Ishikawa (cell line): ENCODE measurements around the gene ARHGAP26.

Experiments
- CEBPB ChIP-seq: IDR thresholded peaks from 2 replicates; pipeline ENCODE4 v1.6.1; 2012
- CREB1 ChIP-seq: IDR thresholded peaks from 2 replicates; pipeline ENCODE4 v1.6.1; 2012; ENCODE audit warnings: low read depth
- EGR1 ChIP-seq: IDR thresholded peaks from 2 replicates; pipeline ENCODE4 v1.6.1; 2012
- EP300 ChIP-seq: IDR thresholded peaks from 2 replicates; pipeline ENCODE4 v1.6.1; 2012; ENCODE audit warnings: borderline replicate concordance
- FOXM1 ChIP-seq: IDR thresholded peaks from 2 replicates; pipeline ENCODE4 v1.6.1; 2012; ENCODE audit warnings: low read depth, borderline replicate concordance
- MAX ChIP-seq: IDR thresholded peaks from 2 replicates; pipeline ENCODE4 v1.6.1; 2012
- NFIC ChIP-seq: IDR thresholded peaks from 2 replicates; pipeline ENCODE4 v1.6.1; 2012
- RAD21 ChIP-seq: IDR thresholded peaks from 2 replicates; pipeline ENCODE4 v1.6.1; 2012; ENCODE audit warnings: low read depth
- REST ChIP-seq: IDR thresholded peaks from 2 replicates; pipeline ENCODE4 v1.6.1; 2012; ENCODE audit warnings: low read depth, mild to moderate bottlenecking
- TAF1 ChIP-seq: IDR thresholded peaks from 2 replicates; pipeline ENCODE4 v1.6.1; 2012; ENCODE audit warnings: low read depth, mild to moderate bottlenecking
- TCF12 ChIP-seq: IDR thresholded peaks from 2 replicates; pipeline ENCODE4 v1.6.1; 2012; ENCODE audit warnings: low read depth
- YY1 ChIP-seq: IDR thresholded peaks from 2 replicates; pipeline ENCODE4 v1.6.1; 2012; ENCODE audit warnings: low read depth
- ZBTB7A ChIP-seq: IDR thresholded peaks from 2 replicates; pipeline ENCODE4 v1.6.1; 2012; ENCODE audit warnings: low read depth

GRCh38 chr5:142832263-142832662 is 62.1 kb downstream of the ARHGAP26 start:
- no peak for TF ChIP-seq REST
- no peak for TF ChIP-seq EGR1
- no peak for TF ChIP-seq TAF1
- TF ChIP-seq EP300: no peak
- no peak for TF ChIP-seq TCF12
- TF ChIP-seq CEBPB: no peak
- TF ChIP-seq CREB1: no peak
- TF ChIP-seq YY1: no peak
- no peak for TF ChIP-seq FOXM1
- TF ChIP-seq RAD21: no peak
- no peak for TF ChIP-seq ZBTB7A
- no peak for TF ChIP-seq NFIC
- no peak for TF ChIP-seq MAX
